ENCODE results near the gene RAB25. TPM values are rescaled to one million over a fixed set of nuclear protein-coding genes. Genes with fewer than 3 reads are reported as not detected.
"Not testable (repeated sequence)": the region's sequence is repeated elsewhere in the genome, so short reads cannot be mapped to it uniquely, and the experiment has no call there.

The RAB25 gene
- total and polyA plus RNA-seq, 8 donors: 36.7 to 267 (median 192) TPM

DNA sequence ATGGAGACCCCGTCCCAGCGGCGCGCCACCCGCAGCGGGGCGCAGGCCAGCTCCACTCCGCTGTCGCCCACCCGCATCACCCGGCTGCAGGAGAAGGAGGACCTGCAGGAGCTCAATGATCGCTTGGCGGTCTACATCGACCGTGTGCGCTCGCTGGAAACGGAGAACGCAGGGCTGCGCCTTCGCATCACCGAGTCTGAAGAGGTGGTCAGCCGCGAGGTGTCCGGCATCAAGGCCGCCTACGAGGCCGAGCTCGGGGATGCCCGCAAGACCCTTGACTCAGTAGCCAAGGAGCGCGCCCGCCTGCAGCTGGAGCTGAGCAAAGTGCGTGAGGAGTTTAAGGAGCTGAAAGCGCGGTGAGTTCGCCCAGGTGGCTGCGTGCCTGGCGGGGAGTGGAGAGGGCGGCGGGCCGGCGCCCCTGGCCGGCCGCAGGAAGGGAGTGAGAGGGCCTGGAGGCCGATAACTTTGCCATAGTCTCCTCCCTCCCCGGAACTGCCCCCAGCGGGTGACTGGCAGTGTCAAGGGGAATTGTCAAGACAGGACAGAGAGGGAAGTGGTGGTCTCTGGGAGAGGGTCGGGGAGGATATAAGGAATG is 54.1 kb downstream of the RAB25 start:
- H3K27me3 ChIP-seq: no peaks in the 10 kb centered on the region
- peaks cover 0 to 15% (median 0%) of the 10 kb centered on the region in 4 donors for H3K36me3 ChIP-seq
- intact Hi-C loops (cut with DNase I; ENCODE audit: low total_unique reads): no loop called here
- no peak for TF ChIP-seq CTCF (IDR thresholded peaks at IDR 0.05)
- TF ChIP-seq POLR2AphosphoS5 (IDR thresholded peaks at IDR 0.05): peak in 1 of 3 donors; percentile 3
- peak overlapping the region; percentile 91 to 99 (median 93) for H3K27ac ChIP-seq
- H3K4me1 ChIP-seq: peaks cover 46 to 79% (median 54%) of the 10 kb centered on the region in 4 donors
- peak overlapping the region; percentile 72 to 100 (median 93) for H3K4me3 ChIP-seq
- peak; percentile 57 to 75 for DNase-seq
- 0% methylated on average over 33 to 49 of the region's 49 CpGs for WGBS, 5 donors
- no peaks in the 10 kb centered on the region for H3K9me3 ChIP-seq

- TF ChIP-seq POLR2AphosphoS5 (IDR thresholded peaks at IDR 0.05) (peak; percentile 17 to 46 (median 37)), POLR2A (IDR thresholded peaks at IDR 0.05) (no peak)
- no peaks in the 10 kb centered on the region for H3K9me3 ChIP-seq
- peak overlapping the region; percentile 91 to 99 (median 93) for H3K27ac ChIP-seq
- 1 to 4% (median 3%) methylated on average over 14 to 19 of the region's 19 CpGs for WGBS, 5 donors
- peak overlapping the region; percentile 72 to 100 (median 93) for H3K4me3 ChIP-seq
- H3K36me3 ChIP-seq: peaks cover 0 to 22% (median 0%) of the 10 kb centered on the region in 4 donors
- peak; percentile 62 to 89 for DNase-seq
- no peaks in the 10 kb centered on the region for H3K27me3 ChIP-seq
- intact Hi-C loops (cut with DNase I; ENCODE audit: low total_unique reads): no loop called here
- H3K4me1 ChIP-seq: peaks cover 53 to 87% (median 61%) of the 10 kb centered on the region in 4 donors
Measured at GRCh38 chr1:156115514-156116374, 54.8 kb downstream of the RAB25 start.

GRCh38 chr1:156116731-156117130 is 55.8 kb downstream of the RAB25 start:
- H3K9me3 ChIP-seq; DNase-seq; H3K27me3 ChIP-seq; intact Hi-C loops (cut with DNase I; ENCODE audit: low total_unique reads): not testable (repeated sequence)
- H3K27ac ChIP-seq: peak overlapping the region; percentile 35 to 99 (median 93)
- 55 to 81% (median 65%) methylated on average over 5 of the region's 5 CpGs for WGBS, 5 donors
- H3K4me1 ChIP-seq: peaks cover 63 to 89% (median 71%) of the 10 kb centered on the region in 4 donors
- peak overlapping the region; percentile 72 to 100 (median 93) for H3K4me3 ChIP-seq
- peaks cover 0 to 25% (median 0%) of the 10 kb centered on the region in 4 donors for H3K36me3 ChIP-seq

DNA sequence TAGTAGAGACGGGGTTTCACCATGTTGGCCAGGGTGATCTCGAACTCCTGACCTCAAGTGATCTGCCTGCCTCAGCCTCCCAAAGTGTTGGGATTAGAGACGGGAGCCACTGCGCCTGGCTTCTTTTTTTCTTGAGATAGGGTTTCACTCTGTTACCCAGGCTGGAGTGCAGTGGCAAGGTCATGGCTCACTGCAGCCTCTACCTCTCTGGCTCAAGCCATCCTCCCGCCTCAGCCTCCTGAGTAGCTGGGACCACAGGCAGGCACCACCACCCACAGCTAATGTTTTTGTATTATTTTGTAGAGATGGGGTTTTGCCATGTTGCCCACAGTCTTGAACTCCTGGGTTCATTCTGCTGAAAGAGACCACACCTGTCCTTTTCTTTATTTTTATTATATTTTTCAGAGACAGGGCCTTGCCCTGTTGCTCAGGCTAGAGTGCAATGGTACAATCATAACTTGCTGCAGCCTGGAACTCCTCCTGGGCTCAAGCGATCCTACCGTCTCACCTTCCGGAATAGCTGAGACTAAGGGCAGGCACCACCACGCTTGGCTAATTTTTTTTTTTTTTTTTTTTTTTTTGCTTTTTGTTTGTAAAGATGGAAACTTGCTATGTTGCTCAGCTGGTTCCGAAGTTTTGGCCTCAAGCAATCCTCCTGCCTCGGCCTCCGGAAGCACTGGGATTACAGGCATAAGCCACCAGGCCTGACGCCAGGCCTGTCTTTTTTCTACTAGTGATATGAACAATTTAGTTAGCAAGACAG is 56.6 kb downstream of the RAB25 start:
- Histone ChIP-seq H3K4me3 (peak overlapping the region; percentile 72 to 100 (median 93)), H3K9me3 (no peaks in the 10 kb centered on the region), H3K36me3 (peaks cover 0 to 25% (median 0%) of the 10 kb centered on the region in 4 donors), H3K27ac (peak overlapping the region; percentile 77 to 99 (median 93)), H3K4me1 (peaks cover 71 to 89% (median 78%) of the 10 kb centered on the region in 4 donors), H3K27me3 (no peaks in the 10 kb centered on the region)
- 40 to 55% (median 45%) methylated on average over 13 of the region's 13 CpGs for WGBS, 5 donors
- DNase-seq: no peak
- intact Hi-C loops (cut with DNase I; ENCODE audit: low total_unique reads): no loop called here
- TF ChIP-seq EP300 (IDR thresholded peaks at IDR 0.05) (no peak), POLR2AphosphoS5 (IDR thresholded peaks at IDR 0.05) (no peak), CTCF (IDR thresholded peaks at IDR 0.05) (no peak), POLR2A (IDR thresholded peaks at IDR 0.05) (no peak)
